HG03135 (cell line): Measurements from ENCODE around the gene NHLH1.

ENCODE experiments used
- ATAC-seq: cut with Tn5 transposase; IDR thresholded peaks from one replicate; pipeline ENCODE4 v1.9.1; 2021; ENCODE audit warnings: mild to moderate bottlenecking, moderate library complexity; ENCODE audit not compliant: unreplicated experiment

The NHLH1 gene

GRCh38 chr1:160366731-160367515 lies at the start of gene NHLH1:
NHLH1 (plus strand) TSS chr1:160367071; CDS start chr1:160370732, 3,661 bp downstream.
- ATAC-seq = no peak

GRCh38 chr1:160322831-160323230 lies 44.0 kb upstream of the NHLH1 start:
- ATAC-seq = no peak

GRCh38 chr1:160325252-160325651 lies 41.6 kb upstream of the NHLH1 start:
- ATAC-seq = no peak

- ATAC-seq = no peak
Measured at GRCh38 chr1:160326418-160326817, 40.5 kb upstream of the NHLH1 start.

GRCh38 chr1:160328184-160328583 lies 38.7 kb upstream of the NHLH1 start:
- ATAC-seq = no peak

GRCh38 chr1:160330119-160330518 lies 36.8 kb upstream of the NHLH1 start:
- ATAC-seq = no peak

GRCh38 chr1:160332516-160332915 lies 34.4 kb upstream of the NHLH1 start:
- no peak for ATAC-seq

- ATAC-seq = no peak
Measured at GRCh38 chr1:160338580-160338979, 28.3 kb upstream of the NHLH1 start.

- no peak for ATAC-seq
Measured at GRCh38 chr1:160340146-160340545, 26.7 kb upstream of the NHLH1 start.

- no peak for ATAC-seq
Measured at GRCh38 chr1:160340866-160341265, 26.0 kb upstream of the NHLH1 start.

- ATAC-seq = no peak
Measured at GRCh38 chr1:160342526-160342925, 24.3 kb upstream of the NHLH1 start.

GRCh38 chr1:160342953-160343869 lies 23.7 kb upstream of the NHLH1 start, which contains the start of the genes COPA and NCSTN:
COPA (minus strand) TSS chr1:160343250; CDS start chr1:160343170, 80 bp downstream.
NCSTN (plus strand) TSS chr1:160343383; CDS start chr1:160343397, 14 bp downstream.
- peak; percentile 94 for ATAC-seq

- ATAC-seq = no peak
Measured at GRCh38 chr1:160344241-160344640, 22.6 kb upstream of the NHLH1 start.

- no peak for ATAC-seq
Measured at GRCh38 chr1:160344936-160345335, 21.9 kb upstream of the NHLH1 start.

GRCh38 chr1:160346463-160346862 lies 20.4 kb upstream of the NHLH1 start:
- no peak for ATAC-seq

GRCh38 chr1:160346958-160347357 lies 19.9 kb upstream of the NHLH1 start:
- no peak for ATAC-seq

GRCh38 chr1:160351629-160352028 lies 15.2 kb upstream of the NHLH1 start:
- ATAC-seq = no peak

- ATAC-seq = no peak
Measured at GRCh38 chr1:160352555-160352954, 14.3 kb upstream of the NHLH1 start.

- ATAC-seq = no peak
Measured at GRCh38 chr1:160353223-160353622, 13.6 kb upstream of the NHLH1 start.

GRCh38 chr1:160354388-160354985 lies 12.4 kb upstream of the NHLH1 start:
- no peak for ATAC-seq

GRCh38 chr1:160357286-160358002 lies 9.4 kb upstream of the NHLH1 start:
- ATAC-seq = no peak
